ENCODE results near the gene ACD. TPM values are rescaled to one million over a fixed set of nuclear protein-coding genes. Genes with fewer than 3 reads are reported as not detected.

ACD gene
- total and polyA plus RNA-seq, 4 donors, result 13.2 to 19.7 (median 15.9) TPM

DNA sequence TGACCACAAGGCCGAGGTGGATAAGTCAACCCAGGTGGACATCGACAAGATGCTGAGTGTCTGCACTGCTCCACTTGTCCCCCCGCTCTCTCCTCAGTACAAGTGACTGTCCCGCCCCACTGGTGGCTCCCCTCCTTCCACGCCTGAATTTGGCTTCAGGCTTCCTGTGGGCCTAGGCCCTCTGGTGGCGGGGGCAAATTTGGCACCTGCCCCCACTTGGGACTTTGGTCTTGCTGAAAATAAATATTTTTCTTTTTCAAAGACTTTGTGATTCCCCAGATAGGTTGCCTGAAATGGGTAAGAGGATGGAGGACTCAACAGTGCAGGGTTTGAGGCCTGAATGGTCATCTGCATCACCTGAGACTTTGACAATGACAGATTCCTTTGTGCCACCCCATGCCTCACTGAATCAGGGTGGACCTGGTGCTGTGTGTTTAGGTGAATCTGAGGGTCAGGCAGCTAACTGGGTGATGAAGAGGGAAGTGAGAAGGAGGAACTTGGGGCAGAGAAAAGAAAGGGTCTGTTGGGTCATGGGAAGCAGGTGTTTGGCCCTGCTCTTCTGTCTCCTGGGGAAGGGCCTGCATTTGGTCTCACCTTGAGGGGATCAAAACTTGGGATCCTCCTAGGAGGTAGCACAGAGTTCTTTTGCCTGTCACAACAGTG lies 8.6 kb upstream of the ACD start:
- no peak overlapping the region for H3K4me3 ChIP-seq
- H3K36me3 ChIP-seq (ENCODE audit: control insufficient read depth in 4 of 4, insufficient read depth in 4 of 4, low read length in 4 of 4), result peaks cover 0 to 3% (median under 1%) of the 10 kb centered on the region in 4 donors
- H3K9ac ChIP-seq (ENCODE audit: insufficient read depth in 1 of 2, low read length in 2 of 2), result no peak overlapping the region
- ATAC-seq (ENCODE audit: insufficient read depth, low FRiP score) (no peak), DNase-seq (no peak)
- no peak overlapping the region for H3K27ac ChIP-seq (ENCODE audit: low read depth in 1 of 2, low read length in 1 of 2)
- 80 to 87% methylated on average over 6 of the region's 6 CpGs for WGBS, 2 donors
- H3K4me1 ChIP-seq (ENCODE audit: control insufficient read depth in 5 of 5, insufficient read depth in 5 of 5, low read length in 5 of 5), result peaks cover 0 to 32% (median 12%) of the 10 kb centered on the region in 5 donors
- H3K27me3 ChIP-seq (ENCODE audit: control insufficient read depth in 3 of 3, insufficient read depth in 3 of 3, low read length in 2 of 3), result no peaks in the 10 kb centered on the region
- TF ChIP-seq, protein P1, sequence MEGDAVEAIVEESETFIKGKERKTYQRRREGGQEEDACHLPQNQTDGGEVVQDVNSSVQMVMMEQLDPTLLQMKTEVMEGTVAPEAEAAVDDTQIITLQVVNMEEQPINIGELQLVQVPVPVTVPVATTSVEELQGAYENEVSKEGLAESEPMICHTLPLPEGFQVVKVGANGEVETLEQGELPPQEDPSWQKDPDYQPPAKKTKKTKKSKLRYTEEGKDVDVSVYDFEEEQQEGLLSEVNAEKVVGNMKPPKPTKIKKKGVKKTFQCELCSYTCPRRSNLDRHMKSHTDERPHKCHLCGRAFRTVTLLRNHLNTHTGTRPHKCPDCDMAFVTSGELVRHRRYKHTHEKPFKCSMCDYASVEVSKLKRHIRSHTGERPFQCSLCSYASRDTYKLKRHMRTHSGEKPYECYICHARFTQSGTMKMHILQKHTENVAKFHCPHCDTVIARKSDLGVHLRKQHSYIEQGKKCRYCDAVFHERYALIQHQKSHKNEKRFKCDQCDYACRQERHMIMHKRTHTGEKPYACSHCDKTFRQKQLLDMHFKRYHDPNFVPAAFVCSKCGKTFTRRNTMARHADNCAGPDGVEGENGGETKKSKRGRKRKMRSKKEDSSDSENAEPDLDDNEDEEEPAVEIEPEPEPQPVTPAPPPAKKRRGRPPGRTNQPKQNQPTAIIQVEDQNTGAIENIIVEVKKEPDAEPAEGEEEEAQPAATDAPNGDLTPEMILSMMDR (IDR thresholded peaks at IDR 0.05; ENCODE audit: control extremely low read depth, extremely low read depth), result no peak
- no peaks in the 10 kb centered on the region for H3K9me3 ChIP-seq (ENCODE audit: control insufficient read depth in 4 of 4, insufficient read depth in 3 of 4, low read length in 3 of 4)

DNA sequence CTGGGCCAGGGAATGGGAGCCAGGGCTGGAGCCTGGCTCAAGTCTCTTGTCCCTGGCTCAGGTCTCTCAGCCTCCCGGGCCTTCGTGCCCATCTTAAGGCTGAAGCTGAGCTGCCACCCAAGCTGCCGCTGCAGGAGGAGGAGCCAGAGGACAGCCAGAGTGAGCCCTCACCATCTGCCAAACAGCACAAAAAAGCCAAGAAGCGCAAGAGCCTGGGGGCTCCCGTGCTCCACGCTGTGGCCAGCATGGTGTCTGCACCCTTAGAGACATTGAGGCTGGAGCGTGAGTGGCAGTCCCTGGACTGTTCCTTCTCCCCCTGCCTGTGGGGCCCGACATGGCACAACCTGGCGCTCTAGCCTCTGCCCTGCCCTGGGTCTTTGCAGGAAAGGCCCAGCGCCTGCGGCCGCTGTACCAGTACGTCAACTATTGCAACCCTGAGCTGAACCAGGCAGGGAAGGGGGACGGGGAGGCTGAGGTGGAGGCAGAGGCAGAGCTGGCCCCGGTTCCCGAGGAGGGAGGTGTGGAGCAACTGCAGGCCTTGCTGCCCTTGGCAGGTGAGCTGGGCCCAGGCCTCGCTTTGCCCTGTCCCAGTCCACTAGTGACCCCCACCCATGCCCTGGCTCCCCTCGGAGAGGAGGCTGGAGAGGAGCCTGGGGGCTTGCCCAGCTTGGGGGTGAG lies 7.9 kb upstream of the ACD start:
- peaks cover 0 to 25% (median 9%) of the 10 kb centered on the region in 5 donors for H3K4me1 ChIP-seq (ENCODE audit: control insufficient read depth in 5 of 5, insufficient read depth in 5 of 5, low read length in 5 of 5)
- WGBS, 2 donors, result 20 to 22% methylated on average over 17 to 18 of the region's 18 CpGs
- no peaks in the 10 kb centered on the region for H3K27me3 ChIP-seq (ENCODE audit: control insufficient read depth in 3 of 3, insufficient read depth in 3 of 3, low read length in 2 of 3)
- peak; percentile 92 to 95 (median 94) for DNase-seq
- peaks cover 0 to 5% (median 2%) of the 10 kb centered on the region in 4 donors for H3K36me3 ChIP-seq (ENCODE audit: control insufficient read depth in 4 of 4, insufficient read depth in 4 of 4, low read length in 4 of 4)
- peak; percentile 81 for ATAC-seq (ENCODE audit: insufficient read depth, low FRiP score)
- H3K27ac ChIP-seq (ENCODE audit: low read depth in 1 of 2, low read length in 1 of 2), result peak overlapping the region in 1 of 2 donors; percentile 89
- TF ChIP-seq, protein P1 (IDR thresholded peaks at IDR 0.05; ENCODE audit: control extremely low read depth, extremely low read depth), result peak; percentile 75
- H3K9me3 ChIP-seq (ENCODE audit: control insufficient read depth in 4 of 4, insufficient read depth in 3 of 4, low read length in 3 of 4), result no peaks in the 10 kb centered on the region
- no peak overlapping the region for H3K4me3 ChIP-seq
- no peak overlapping the region for H3K9ac ChIP-seq (ENCODE audit: insufficient read depth in 1 of 2, low read length in 2 of 2)

DNA sequence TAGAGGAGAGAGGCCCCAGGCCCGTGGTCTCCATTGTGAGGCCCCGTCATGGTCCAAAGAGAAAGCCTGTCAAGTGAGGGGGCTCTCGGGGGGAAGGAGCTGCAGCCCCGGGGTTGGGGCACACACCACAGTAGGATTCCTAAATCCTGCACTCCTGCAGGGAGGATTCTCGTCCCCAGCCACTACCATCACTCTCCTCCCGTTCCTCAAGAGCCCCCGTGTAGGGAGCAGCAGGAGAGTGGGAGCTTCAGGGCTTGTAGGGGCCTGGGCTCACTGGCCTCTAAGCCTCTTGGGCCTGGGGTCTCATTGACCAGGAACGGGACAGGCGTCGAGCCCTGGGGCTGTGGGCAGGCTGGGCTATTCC lies 7.4 kb upstream of the ACD start:
- DNase-seq, result no peak
- TF ChIP-seq, protein P1 (IDR thresholded peaks at IDR 0.05; ENCODE audit: control extremely low read depth, extremely low read depth), result no peak
- ATAC-seq (ENCODE audit: insufficient read depth, low FRiP score), result no peak
- Histone ChIP-seq H3K36me3 (ENCODE audit: control insufficient read depth in 4 of 4, insufficient read depth in 4 of 4, low read length in 4 of 4) (peaks cover 0 to 7% (median 2%) of the 10 kb centered on the region in 4 donors), H3K4me3 (no peak overlapping the region), H3K27me3 (ENCODE audit: control insufficient read depth in 3 of 3, insufficient read depth in 3 of 3, low read length in 2 of 3) (no peaks in the 10 kb centered on the region), H3K27ac (ENCODE audit: low read depth in 1 of 2, low read length in 1 of 2) (peak overlapping the region in 1 of 2 donors; percentile 89), H3K9me3 (ENCODE audit: control insufficient read depth in 4 of 4, insufficient read depth in 3 of 4, low read length in 3 of 4) (no peaks in the 10 kb centered on the region), H3K4me1 (ENCODE audit: control insufficient read depth in 5 of 5, insufficient read depth in 5 of 5, low read length in 5 of 5) (peaks cover 0 to 22% (median 8%) of the 10 kb centered on the region in 5 donors), H3K9ac (ENCODE audit: insufficient read depth in 1 of 2, low read length in 2 of 2) (no peak overlapping the region)
- 37 to 49% methylated on average over 10 of the region's 10 CpGs for WGBS, 2 donors
